Rectal smooth muscle tissue (tissue), 1 donor: Measurements from ENCODE around the gene OR51E1.
A peak's percentile ranks its signal among the peaks of the same experiment; 100 is the strongest.

Experiments used
- H3K27ac ChIP-seq: one replicate; pipeline ENCODE4 v1.7.0; 2013; ENCODE audit warnings: low read depth, low read length, inconsistent platforms
- H3K27me3 ChIP-seq: one replicate; pipeline ENCODE4 v1.7.0; 2013; ENCODE audit warnings: low read length; ENCODE audit not compliant: control insufficient read depth, insufficient read depth
- H3K36me3 ChIP-seq: one replicate; pipeline ENCODE4 v1.7.0; 2013; ENCODE audit warnings: low read length; ENCODE audit not compliant: control insufficient read depth, insufficient read depth
- H3K4me1 ChIP-seq: one replicate; pipeline ENCODE4 v1.7.0; 2013; ENCODE audit warnings: low read length; ENCODE audit not compliant: control insufficient read depth, insufficient read depth
- H3K4me3 ChIP-seq: one replicate; pipeline ENCODE4 v1.7.0; 2013; ENCODE audit warnings: low read length
- H3K9ac ChIP-seq: one replicate; pipeline ENCODE4 v1.7.0; 2013; ENCODE audit warnings: low read length

Gene OR51E1

DNA sequence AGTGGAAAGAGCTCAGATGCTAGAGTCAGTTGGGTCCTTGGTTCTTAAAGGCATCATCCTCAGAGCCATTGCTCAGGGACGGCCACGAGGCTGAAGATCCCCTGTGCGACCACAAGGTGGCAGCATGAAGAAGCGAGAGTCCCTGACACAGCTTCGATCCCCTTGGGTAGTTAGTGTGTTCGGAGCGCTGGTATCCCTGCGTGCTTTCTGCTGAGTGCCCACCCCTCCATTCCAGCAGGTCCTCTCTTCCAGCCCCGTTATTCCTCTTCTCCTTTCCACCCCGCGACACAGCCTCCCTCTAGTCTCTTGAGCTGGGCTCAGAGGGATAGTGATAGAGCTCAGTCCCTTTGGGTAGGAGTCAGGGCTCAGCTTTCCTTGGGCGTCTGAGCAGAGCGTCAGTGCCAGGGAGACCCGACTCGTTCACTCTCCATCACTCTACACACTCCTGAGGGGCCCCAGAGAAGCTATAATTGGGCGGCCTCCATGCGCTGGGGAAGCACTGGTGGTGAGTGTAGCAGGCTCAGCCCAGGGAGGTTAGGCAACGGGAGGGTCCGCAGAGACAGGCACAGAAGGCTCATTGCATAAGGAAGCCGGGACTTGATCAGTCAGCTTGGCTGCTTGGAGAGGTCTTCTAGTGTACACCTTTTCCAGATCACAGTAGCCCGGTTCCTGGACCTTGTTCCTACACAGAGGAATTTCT, 6.7 kb upstream of the OR51E1 start, which contains the start of gene OR51D1:
Gene OR51D1, plus strand, starts transcription at position 516 of the 700 bp plus-strand sequence. CDS start 2,314 bp downstream, outside the sequence.
- Histone ChIP-seq H3K4me1 (no peaks in the 10 kb centered on the region), H3K4me3 (peak within 1 kb of the TSS; percentile 64), H3K36me3 (no peaks in the 10 kb centered on the region), H3K27ac (no peak within 1 kb of the TSS), H3K27me3 (no peaks in the 10 kb centered on the region), H3K9ac (no peak within 1 kb of the TSS)

- no peak overlapping the region for H3K27ac ChIP-seq
- H3K4me3 ChIP-seq: no peak overlapping the region
- no peaks in the 10 kb centered on the region for H3K36me3 ChIP-seq
- no peaks in the 10 kb centered on the region for H3K27me3 ChIP-seq
- H3K9ac ChIP-seq: no peak overlapping the region
- no peaks in the 10 kb centered on the region for H3K4me1 ChIP-seq
These were observed 6.1 kb upstream of the OR51E1 start for GRCh38 chr11:4637662-4638047.

- Histone ChIP-seq H3K9ac (no peak overlapping the region), H3K4me3 (no peak overlapping the region), H3K27ac (no peak overlapping the region), H3K4me1 (peaks cover 5% of the 10 kb centered on the region), H3K36me3 (no peaks in the 10 kb centered on the region), H3K27me3 (no peaks in the 10 kb centered on the region)
These were observed 3.9 kb upstream of the OR51E1 start for GRCh38 chr11:4639931-4640330.

GRCh38 chr11:4641501-4641900, 2.3 kb upstream of the OR51E1 start:
- Histone ChIP-seq H3K27ac (no peak overlapping the region), H3K36me3 (no peaks in the 10 kb centered on the region), H3K4me1 (peaks cover 14% of the 10 kb centered on the region), H3K9ac (no peak overlapping the region), H3K4me3 (no peak overlapping the region), H3K27me3 (no peaks in the 10 kb centered on the region)

DNA sequence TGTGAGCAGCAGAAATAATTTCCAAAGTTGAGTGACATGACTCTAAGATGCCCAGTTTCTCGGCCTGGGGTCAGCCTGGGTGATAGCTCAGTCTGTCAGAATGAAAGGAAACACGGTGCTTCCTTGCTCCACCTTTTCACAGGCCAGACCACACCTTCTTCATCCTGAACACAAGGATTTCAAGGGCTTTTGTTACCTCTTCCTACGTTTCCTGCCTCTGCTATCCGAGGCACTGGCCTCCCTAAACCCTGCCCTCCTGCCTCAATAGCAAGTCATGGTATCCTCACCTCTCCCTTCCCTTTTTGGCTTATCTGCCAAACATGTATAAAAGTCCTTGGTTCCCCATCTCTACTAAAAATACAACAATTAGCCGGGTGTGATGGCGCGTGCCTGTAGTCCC, 1.7 kb upstream of the OR51E1 start:
- Histone ChIP-seq H3K27me3 (no peaks in the 10 kb centered on the region), H3K4me3 (no peak overlapping the region), H3K9ac (no peak overlapping the region), H3K36me3 (no peaks in the 10 kb centered on the region), H3K27ac (no peak overlapping the region), H3K4me1 (peaks cover 16% of the 10 kb centered on the region)

DNA sequence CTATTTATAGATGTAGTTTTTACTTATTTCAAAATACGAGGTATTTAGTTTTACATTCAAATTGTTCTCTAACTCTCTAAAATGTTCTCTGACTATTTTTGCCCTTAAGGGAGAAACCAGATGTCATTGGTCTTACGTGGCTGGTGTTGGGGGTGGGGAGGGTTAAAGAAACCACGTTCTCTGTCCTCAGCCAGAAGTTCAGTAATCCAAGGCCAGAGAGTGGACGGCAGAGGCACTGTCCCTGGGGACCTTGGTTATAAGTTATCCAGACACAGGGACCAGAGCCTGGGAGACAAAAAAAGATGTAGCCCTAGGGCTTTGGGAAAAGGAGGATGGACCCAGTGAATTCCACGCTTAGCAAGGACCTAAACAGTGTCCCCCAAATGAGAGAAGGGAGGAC, 706 bp upstream of the OR51E1 start:
- H3K4me1 ChIP-seq: peaks cover 16% of the 10 kb centered on the region
- H3K36me3 ChIP-seq: no peaks in the 10 kb centered on the region
- H3K27me3 ChIP-seq: no peaks in the 10 kb centered on the region
- no peak overlapping the region for H3K27ac ChIP-seq
- H3K9ac ChIP-seq: no peak overlapping the region
- H3K4me3 ChIP-seq: no peak overlapping the region

DNA sequence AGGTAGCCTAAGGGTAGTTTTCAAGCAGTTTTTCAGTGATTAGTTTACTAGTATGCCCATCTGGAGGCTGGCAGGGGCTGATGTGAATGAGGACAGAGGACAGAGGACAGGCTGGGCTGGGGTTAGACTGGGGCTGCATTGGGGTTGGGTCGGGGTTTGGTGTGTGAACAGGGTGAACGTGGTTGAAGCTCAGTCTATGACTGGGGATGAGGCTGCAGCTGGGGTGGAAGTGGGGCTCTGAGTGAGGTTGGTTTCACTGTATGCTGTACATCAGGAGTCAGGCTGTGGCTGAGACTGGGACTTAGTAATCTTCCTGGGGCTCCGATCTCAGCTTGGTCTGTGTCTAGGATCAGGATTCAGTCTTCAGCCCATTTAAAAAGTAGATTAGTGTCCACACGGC, 451 bp downstream of the OR51E1 start:
- Histone ChIP-seq H3K27me3 (no peaks in the 10 kb centered on the region), H3K4me3 (peak overlapping the region; percentile 25), H3K27ac (no peak overlapping the region), H3K9ac (no peak overlapping the region), H3K4me1 (peaks cover 16% of the 10 kb centered on the region), H3K36me3 (no peaks in the 10 kb centered on the region)

DNA sequence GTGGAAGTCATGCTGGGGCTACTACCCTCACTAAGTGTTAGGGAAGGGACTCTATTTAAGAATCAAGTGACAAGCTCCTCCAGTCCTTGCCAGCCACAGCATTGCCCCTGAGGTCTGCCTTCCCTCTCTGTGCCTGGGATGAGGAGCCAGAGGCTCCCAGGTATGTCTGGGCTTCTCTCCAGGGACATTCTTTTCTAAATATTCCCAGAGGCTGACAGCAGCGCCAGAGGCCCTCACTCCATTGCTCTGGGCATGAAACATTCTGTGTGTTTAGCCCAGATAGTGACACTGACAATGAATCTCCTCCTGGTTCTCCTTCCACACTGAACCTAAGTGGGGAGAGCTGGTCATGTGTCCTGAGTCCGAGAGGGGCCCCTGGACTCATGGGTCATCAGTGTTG, 2.2 kb downstream of the OR51E1 start:
- Histone ChIP-seq H3K4me1 (peaks cover 16% of the 10 kb centered on the region), H3K4me3 (no peak overlapping the region), H3K36me3 (no peaks in the 10 kb centered on the region), H3K9ac (no peak overlapping the region), H3K27me3 (no peaks in the 10 kb centered on the region), H3K27ac (peak overlapping the region; percentile 69)

GRCh38 chr11:4647766-4648165, 4.0 kb downstream of the OR51E1 start:
- Histone ChIP-seq H3K9ac (no peak overlapping the region), H3K36me3 (no peaks in the 10 kb centered on the region), H3K4me3 (no peak overlapping the region), H3K27ac (no peak overlapping the region), H3K27me3 (no peaks in the 10 kb centered on the region), H3K4me1 (peaks cover 16% of the 10 kb centered on the region)

GRCh38 chr11:4654635-4655369, 11.0 kb downstream of the OR51E1 start:
- Histone ChIP-seq H3K9ac (no peak overlapping the region), H3K4me3 (no peak overlapping the region), H3K4me1 (no peaks in the 10 kb centered on the region), H3K27ac (no peak overlapping the region), H3K27me3 (no peaks in the 10 kb centered on the region), H3K36me3 (no peaks in the 10 kb centered on the region)

- no peak overlapping the region for H3K9ac ChIP-seq
- H3K27ac ChIP-seq: no peak overlapping the region
- no peak overlapping the region for H3K4me3 ChIP-seq
- H3K36me3 ChIP-seq: no peaks in the 10 kb centered on the region
- no peaks in the 10 kb centered on the region for H3K4me1 ChIP-seq
- no peaks in the 10 kb centered on the region for H3K27me3 ChIP-seq
These were observed 15.1 kb downstream of the OR51E1 start for GRCh38 chr11:4658629-4659445.

DNA sequence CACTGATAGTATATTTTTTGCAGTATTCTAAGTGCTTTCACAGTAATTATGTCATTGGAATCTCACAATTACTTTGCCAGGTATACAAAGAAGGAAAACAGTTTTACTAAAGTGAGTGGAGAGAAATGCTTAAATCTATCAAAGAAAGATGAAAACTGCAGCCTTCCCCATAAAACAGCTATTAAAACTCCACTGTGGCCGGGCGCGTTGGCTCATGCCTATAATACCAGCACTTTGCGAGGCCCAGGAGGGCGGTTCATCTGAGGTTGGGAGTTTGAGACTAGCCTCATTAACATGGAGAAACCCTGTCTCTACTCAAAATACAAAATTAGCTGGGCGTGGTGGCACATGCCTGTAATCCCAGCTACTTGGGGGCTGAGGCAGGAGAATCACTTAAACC, 19.1 kb downstream of the OR51E1 start:
- no peaks in the 10 kb centered on the region for H3K4me1 ChIP-seq
- H3K27ac ChIP-seq: no peak overlapping the region
- no peaks in the 10 kb centered on the region for H3K27me3 ChIP-seq
- H3K9ac ChIP-seq: no peak overlapping the region
- H3K4me3 ChIP-seq: no peak overlapping the region
- no peaks in the 10 kb centered on the region for H3K36me3 ChIP-seq
